Measurements from ENCODE around the gene TMEM156. TPM values are rescaled to one million over a fixed set of nuclear protein-coding genes. Genes with fewer than 3 reads are reported as not detected.
"Not testable (repeated sequence)": the region's sequence is repeated elsewhere in the genome, so short reads cannot be mapped to it uniquely, and the experiment has no call there.

Gene TMEM156
- total RNA-seq, 1 donor from 2014 or later = under 0.01 TPM

DNA sequence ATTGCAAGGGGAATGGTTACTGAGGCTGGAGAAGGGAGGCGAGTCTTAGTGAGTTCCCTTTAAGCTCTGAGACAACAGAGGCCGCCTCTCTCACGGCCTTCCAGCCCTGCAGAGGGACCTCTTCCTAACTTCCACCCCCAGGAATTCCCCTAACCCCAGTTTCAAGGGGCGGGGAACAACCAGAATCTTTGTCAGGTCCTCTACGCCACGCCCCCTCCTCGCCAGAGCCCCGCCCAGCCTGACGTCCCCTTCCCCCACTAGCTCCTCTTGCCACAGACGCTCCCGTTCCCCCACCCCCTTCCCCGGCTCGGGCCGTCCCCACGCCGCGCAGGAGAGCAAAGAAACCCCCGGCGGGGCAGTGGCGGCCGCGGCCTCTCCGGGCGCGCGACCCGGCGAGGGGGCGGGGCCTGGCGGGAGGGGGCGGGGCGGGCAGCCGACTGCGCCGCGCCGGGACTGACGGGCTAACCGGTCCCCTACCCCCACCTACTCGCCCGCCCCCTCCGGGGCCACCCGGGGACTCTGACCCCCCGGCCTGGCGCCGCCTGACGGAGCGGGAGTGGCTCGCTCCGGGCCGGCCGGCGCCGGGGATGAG, 12.3 kb upstream of the TMEM156 start:
- Histone ChIP-seq H3K4me1 (ENCODE audit: control insufficient read depth in 3 of 3, insufficient read depth in 3 of 3, low read length in 3 of 3) (no peaks in the 10 kb centered on the region), H3K4me3 (ENCODE audit: low read length in 3 of 3) (peak overlapping the region; percentile 68 to 74 (median 72)), H3K9me3 (ENCODE audit: control insufficient read depth in 3 of 3, low read length in 3 of 3) (no peaks in the 10 kb centered on the region), H3K36me3 (ENCODE audit: control insufficient read depth in 3 of 3, insufficient read depth in 3 of 3, low read length in 3 of 3) (no peaks in the 10 kb centered on the region), H3K27me3 (ENCODE audit: control insufficient read depth in 3 of 3, insufficient read depth in 3 of 3, low read length in 3 of 3) (no peaks in the 10 kb centered on the region), H3K9ac (ENCODE audit: low read depth in 1 of 3, low read length in 3 of 3) (peak overlapping the region; percentile 60 to 75 (median 63)), H3K27ac (ENCODE audit: low read depth, low read length) (peak overlapping the region; percentile 70)

DNA sequence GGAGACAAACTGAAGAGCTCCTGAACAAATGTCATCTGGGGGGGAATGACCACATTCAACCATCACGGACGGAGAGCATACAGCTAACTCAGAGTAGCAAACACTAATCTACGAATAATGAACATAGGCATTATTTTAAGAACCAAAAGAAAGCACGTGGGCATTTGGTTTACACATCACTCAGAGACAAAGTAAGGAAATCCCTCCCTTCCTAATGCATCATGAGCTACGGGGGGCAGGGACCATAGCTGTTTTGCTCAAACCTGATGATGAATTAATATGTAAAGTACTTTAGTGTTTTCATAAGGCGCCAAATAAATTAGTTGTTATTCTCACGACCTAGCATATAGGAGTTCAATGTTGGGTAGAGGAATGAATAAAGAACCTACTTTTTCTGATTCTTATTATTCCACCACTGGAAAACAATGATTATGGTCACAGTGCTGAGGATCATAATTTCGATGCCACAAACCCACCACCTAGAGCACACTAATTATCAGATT, 11.7 kb upstream of the TMEM156 start:
- Histone ChIP-seq H3K36me3 (ENCODE audit: control insufficient read depth in 3 of 3, insufficient read depth in 3 of 3, low read length in 3 of 3) (no peaks in the 10 kb centered on the region), H3K4me1 (ENCODE audit: control insufficient read depth in 3 of 3, insufficient read depth in 3 of 3, low read length in 3 of 3) (no peaks in the 10 kb centered on the region), H3K9me3 (ENCODE audit: control insufficient read depth in 3 of 3, low read length in 3 of 3) (no peaks in the 10 kb centered on the region), H3K27me3 (ENCODE audit: control insufficient read depth in 3 of 3, insufficient read depth in 3 of 3, low read length in 3 of 3) (no peaks in the 10 kb centered on the region), H3K27ac (ENCODE audit: low read depth, low read length) (peak overlapping the region; percentile 70), H3K4me3 (ENCODE audit: low read length in 3 of 3) (peak overlapping the region; percentile 66 to 73 (median 72)), H3K9ac (ENCODE audit: low read depth in 1 of 3, low read length in 3 of 3) (peak overlapping the region; percentile 60 to 75 (median 63))

DNA sequence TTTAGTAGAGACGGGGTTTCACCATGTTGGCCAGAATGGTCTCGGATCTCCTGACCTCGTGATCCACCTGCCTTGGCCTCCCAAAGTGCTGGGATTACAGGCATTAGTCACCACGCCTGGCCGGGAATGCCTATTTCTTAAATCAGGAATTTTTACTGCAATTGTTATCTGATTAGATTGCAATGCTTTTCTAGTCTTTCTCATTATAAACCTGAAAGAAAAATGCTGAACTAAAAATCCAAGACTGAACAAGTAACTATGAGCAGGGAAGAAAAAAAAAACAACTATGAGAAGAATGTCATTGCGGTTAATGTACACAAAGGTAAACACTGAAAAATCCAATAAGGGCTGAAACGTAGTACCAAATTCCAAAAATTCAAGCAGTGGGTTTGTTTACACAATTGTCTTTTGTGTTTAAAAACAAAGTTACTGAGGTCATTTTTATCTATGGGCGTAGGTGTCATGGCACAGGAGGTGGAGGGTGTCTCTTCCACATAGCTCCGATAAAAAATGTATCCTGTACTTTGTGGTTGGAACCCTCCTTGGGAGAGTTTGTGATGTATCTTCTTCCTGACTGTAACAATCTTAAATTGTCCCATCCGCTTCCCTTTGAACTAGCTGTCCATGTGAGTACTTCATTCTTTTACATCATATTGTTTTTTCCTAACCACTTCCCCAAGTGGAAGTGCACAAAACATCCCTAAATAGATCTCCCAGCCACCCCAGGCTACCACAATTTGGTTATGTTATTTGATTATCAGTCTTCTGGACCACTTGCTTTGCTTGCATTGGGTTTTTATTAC, 11.1 kb upstream of the TMEM156 start:
- Histone ChIP-seq H3K9ac (ENCODE audit: low read depth in 1 of 3, low read length in 3 of 3) (peak overlapping the region in 1 of 3 donors; percentile 22), H3K4me3 (ENCODE audit: low read length in 3 of 3) (peak overlapping the region in 2 of 3 donors; percentile 66 to 72), H3K27ac (ENCODE audit: low read depth, low read length) (peak overlapping the region; percentile 70), H3K36me3 (ENCODE audit: control insufficient read depth in 3 of 3, insufficient read depth in 3 of 3, low read length in 3 of 3) (no peaks in the 10 kb centered on the region), H3K4me1 (ENCODE audit: control insufficient read depth in 3 of 3, insufficient read depth in 3 of 3, low read length in 3 of 3) (no peaks in the 10 kb centered on the region), H3K9me3 (ENCODE audit: control insufficient read depth in 3 of 3, low read length in 3 of 3) (no peaks in the 10 kb centered on the region), H3K27me3 (ENCODE audit: control insufficient read depth in 3 of 3, insufficient read depth in 3 of 3, low read length in 3 of 3) (no peaks in the 10 kb centered on the region)

DNA sequence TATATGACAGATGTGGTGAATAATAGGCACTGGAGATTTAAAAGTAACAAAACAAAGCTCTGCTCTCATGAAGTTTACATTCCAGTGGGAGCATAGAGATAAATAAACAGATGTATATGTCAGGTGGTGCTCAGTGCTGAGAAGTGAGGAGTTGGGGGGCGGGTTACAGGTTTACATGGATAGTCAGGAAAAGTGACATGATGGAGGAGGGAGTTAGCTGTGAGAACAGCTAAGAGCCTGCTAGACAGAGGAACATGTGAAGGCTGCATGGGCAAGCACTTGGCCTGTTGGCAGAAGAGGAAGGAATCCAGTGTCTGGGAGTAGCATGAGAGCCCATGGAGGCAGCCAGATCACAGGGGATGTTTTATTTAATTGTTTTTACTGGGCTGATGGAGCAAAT, 10.2 kb upstream of the TMEM156 start:
- Histone ChIP-seq H3K27me3 (ENCODE audit: control insufficient read depth in 3 of 3, insufficient read depth in 3 of 3, low read length in 3 of 3) (no peaks in the 10 kb centered on the region), H3K4me3 (ENCODE audit: low read length in 3 of 3) (no peak overlapping the region), H3K9ac (ENCODE audit: low read depth in 1 of 3, low read length in 3 of 3) (no peak overlapping the region), H3K36me3 (ENCODE audit: control insufficient read depth in 3 of 3, insufficient read depth in 3 of 3, low read length in 3 of 3) (no peaks in the 10 kb centered on the region), H3K27ac (ENCODE audit: low read depth, low read length) (no peak overlapping the region), H3K9me3 (ENCODE audit: control insufficient read depth in 3 of 3, low read length in 3 of 3) (no peaks in the 10 kb centered on the region), H3K4me1 (ENCODE audit: control insufficient read depth in 3 of 3, insufficient read depth in 3 of 3, low read length in 3 of 3) (no peaks in the 10 kb centered on the region)

DNA sequence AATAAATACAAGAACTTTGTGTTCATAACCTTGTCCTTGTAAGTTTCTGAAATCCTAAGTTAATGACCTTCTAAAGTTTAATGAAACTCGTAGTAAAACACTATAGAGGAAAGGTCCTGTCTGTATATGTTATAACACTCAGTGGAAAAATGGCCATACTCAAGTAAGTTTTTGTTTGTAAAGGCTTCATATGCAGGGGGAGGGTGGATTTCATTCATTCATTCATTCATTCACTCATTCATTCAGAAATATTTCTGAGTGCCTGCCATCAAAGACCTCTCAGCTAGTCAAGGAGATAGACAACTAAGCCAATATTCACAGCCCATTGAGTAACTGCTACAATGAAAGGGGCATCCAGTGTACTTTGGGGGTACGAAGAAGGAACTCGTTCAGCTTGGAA, 6.9 kb upstream of the TMEM156 start:
- H3K36me3 ChIP-seq (ENCODE audit: control insufficient read depth in 3 of 3, insufficient read depth in 3 of 3, low read length in 3 of 3) = no peaks in the 10 kb centered on the region
- H3K27me3 ChIP-seq (ENCODE audit: control insufficient read depth in 3 of 3, insufficient read depth in 3 of 3, low read length in 3 of 3) = no peaks in the 10 kb centered on the region
- H3K9ac ChIP-seq (ENCODE audit: low read depth in 1 of 3, low read length in 3 of 3) = no peak overlapping the region
- H3K9me3 ChIP-seq (ENCODE audit: control insufficient read depth in 3 of 3, low read length in 3 of 3) = no peaks in the 10 kb centered on the region
- H3K4me3 ChIP-seq (ENCODE audit: low read length in 3 of 3) = no peak overlapping the region
- no peaks in the 10 kb centered on the region for H3K4me1 ChIP-seq (ENCODE audit: control insufficient read depth in 3 of 3, insufficient read depth in 3 of 3, low read length in 3 of 3)
- no peak overlapping the region for H3K27ac ChIP-seq (ENCODE audit: low read depth, low read length)

DNA sequence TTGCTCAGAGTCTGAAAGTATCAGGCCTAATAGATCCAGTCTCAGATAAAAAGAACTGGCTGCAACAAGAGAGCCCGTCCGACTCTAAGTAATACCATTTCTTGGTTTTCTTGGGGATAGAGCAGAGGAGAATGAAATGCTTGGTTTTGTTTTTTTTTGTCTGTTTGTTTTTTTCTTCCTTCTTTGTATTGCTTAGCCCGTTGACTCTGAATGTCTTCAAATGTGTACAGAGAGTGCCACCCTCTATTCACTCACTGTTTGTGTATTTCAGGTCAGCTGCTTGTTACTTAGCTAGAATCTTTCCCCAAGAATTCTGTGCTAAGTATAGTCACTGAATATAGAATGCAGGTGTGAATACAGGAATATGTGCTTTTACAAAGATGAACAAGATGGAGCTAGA, 5.7 kb upstream of the TMEM156 start:
- Histone ChIP-seq H3K4me1 (ENCODE audit: control insufficient read depth in 3 of 3, insufficient read depth in 3 of 3, low read length in 3 of 3) (no peaks in the 10 kb centered on the region), H3K4me3 (ENCODE audit: low read length in 3 of 3) (no peak overlapping the region), H3K27me3 (ENCODE audit: control insufficient read depth in 3 of 3, insufficient read depth in 3 of 3, low read length in 3 of 3) (no peaks in the 10 kb centered on the region), H3K9me3 (ENCODE audit: control insufficient read depth in 3 of 3, low read length in 3 of 3) (no peaks in the 10 kb centered on the region), H3K9ac (ENCODE audit: low read depth in 1 of 3, low read length in 3 of 3) (no peak overlapping the region), H3K36me3 (ENCODE audit: control insufficient read depth in 3 of 3, insufficient read depth in 3 of 3, low read length in 3 of 3) (no peaks in the 10 kb centered on the region), H3K27ac (ENCODE audit: low read depth, low read length) (no peak overlapping the region)

DNA sequence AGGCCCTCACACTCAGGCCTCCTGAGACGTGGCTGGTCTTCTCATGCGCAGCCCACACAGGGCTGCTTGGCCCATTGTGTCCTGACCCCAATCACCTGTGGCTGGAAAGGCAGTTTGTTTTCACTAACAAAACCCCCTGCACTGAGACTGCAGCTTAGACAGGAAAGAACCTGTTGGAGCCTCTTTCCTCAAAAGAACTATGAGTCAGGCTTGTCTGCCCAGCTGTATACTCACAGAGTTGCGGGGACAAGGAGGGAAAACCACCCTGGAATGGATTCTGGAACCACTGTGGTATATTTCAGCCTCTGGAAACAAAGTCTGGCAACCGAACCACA, 5.2 kb upstream of the TMEM156 start:
- Histone ChIP-seq H3K4me1 (ENCODE audit: control insufficient read depth in 3 of 3, insufficient read depth in 3 of 3, low read length in 3 of 3) (no peaks in the 10 kb centered on the region), H3K27ac (ENCODE audit: low read depth, low read length) (no peak overlapping the region), H3K27me3 (ENCODE audit: control insufficient read depth in 3 of 3, insufficient read depth in 3 of 3, low read length in 3 of 3) (no peaks in the 10 kb centered on the region), H3K4me3 (ENCODE audit: low read length in 3 of 3) (no peak overlapping the region), H3K9me3 (ENCODE audit: control insufficient read depth in 3 of 3, low read length in 3 of 3) (no peaks in the 10 kb centered on the region), H3K36me3 (ENCODE audit: control insufficient read depth in 3 of 3, insufficient read depth in 3 of 3, low read length in 3 of 3) (no peaks in the 10 kb centered on the region), H3K9ac (ENCODE audit: low read depth in 1 of 3, low read length in 3 of 3) (no peak overlapping the region)

DNA sequence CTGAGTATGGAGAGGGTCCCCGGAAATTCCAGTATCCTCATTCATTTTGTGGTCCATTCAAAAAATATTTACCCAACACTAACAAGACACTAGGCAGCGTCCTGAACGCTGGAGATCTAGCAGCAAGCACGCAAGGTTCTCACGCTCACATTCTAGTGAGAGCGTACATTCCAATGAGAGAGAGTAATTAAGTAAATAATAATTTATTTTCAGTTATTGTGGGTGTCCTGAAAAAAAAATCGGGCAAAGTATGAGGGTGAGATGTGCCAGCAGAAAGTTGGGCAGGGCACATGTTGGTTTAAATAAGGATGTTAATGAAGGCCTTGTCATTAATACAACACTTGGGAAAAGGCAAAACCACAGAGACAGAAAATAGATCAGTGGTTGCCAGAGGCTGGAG, 4.0 kb upstream of the TMEM156 start:
- Histone ChIP-seq H3K9ac (ENCODE audit: low read depth in 1 of 3, low read length in 3 of 3) (no peak overlapping the region), H3K9me3 (ENCODE audit: control insufficient read depth in 3 of 3, low read length in 3 of 3) (no peaks in the 10 kb centered on the region), H3K4me1 (ENCODE audit: control insufficient read depth in 3 of 3, insufficient read depth in 3 of 3, low read length in 3 of 3) (no peaks in the 10 kb centered on the region), H3K36me3 (ENCODE audit: control insufficient read depth in 3 of 3, insufficient read depth in 3 of 3, low read length in 3 of 3) (no peaks in the 10 kb centered on the region), H3K27ac (ENCODE audit: low read depth, low read length) (no peak overlapping the region), H3K27me3 (ENCODE audit: control insufficient read depth in 3 of 3, insufficient read depth in 3 of 3, low read length in 3 of 3) (no peaks in the 10 kb centered on the region), H3K4me3 (ENCODE audit: low read length in 3 of 3) (no peak overlapping the region)

DNA sequence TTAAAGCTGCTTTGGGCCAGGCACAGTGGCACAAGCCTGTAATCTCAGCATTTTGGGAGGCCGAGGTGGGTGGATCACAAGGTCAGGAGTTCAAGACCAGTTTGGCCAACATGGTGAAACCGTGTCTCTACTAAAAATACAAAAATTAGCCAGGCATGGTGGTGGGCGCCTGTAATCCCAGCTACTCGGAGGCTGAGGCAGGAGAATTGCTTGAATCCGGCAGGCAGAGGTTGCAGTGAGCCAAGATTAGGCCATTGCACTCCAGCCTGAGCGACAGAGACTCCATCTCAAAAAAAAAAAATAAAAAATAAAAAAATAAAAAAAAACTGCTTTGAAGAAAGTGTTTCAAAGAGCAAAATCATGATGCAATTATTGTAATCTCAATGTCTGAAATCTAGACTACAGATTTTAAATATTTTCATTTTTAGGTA, 604 bp downstream of the TMEM156 start:
- H3K9ac ChIP-seq (ENCODE audit: low read depth in 1 of 3, low read length in 3 of 3); H3K9me3 ChIP-seq (ENCODE audit: control insufficient read depth in 3 of 3, low read length in 3 of 3); H3K36me3 ChIP-seq (ENCODE audit: control insufficient read depth in 3 of 3, insufficient read depth in 3 of 3, low read length in 3 of 3); H3K4me3 ChIP-seq (ENCODE audit: low read length in 3 of 3); H3K27me3 ChIP-seq (ENCODE audit: control insufficient read depth in 3 of 3, insufficient read depth in 3 of 3, low read length in 3 of 3); H3K4me1 ChIP-seq (ENCODE audit: control insufficient read depth in 3 of 3, insufficient read depth in 3 of 3, low read length in 3 of 3); H3K27ac ChIP-seq (ENCODE audit: low read depth, low read length): not testable (repeated sequence)

DNA sequence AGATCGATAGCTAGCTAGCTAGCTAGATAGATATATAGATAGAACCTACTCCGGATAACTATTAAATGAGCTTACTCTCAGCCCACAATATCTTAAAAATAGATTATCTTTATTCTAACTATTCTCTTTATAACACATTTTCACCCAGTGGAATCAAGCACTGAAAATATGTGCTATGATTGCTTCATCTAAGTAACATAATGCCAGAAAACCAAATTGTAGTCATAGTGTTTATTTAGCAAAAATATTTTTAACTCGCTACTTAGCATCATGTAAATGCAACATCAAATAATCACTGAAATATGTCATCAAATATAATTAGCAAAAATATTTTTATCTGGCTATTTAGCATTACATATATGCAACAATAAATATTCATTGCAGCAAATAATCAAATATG, 1.5 kb downstream of the TMEM156 start:
- H3K4me1 ChIP-seq (ENCODE audit: control insufficient read depth in 3 of 3, insufficient read depth in 3 of 3, low read length in 3 of 3) = no peaks in the 10 kb centered on the region
- no peaks in the 10 kb centered on the region for H3K9me3 ChIP-seq (ENCODE audit: control insufficient read depth in 3 of 3, low read length in 3 of 3)
- no peak overlapping the region for H3K9ac ChIP-seq (ENCODE audit: low read depth in 1 of 3, low read length in 3 of 3)
- no peak overlapping the region for H3K4me3 ChIP-seq (ENCODE audit: low read length in 3 of 3)
- H3K36me3 ChIP-seq (ENCODE audit: control insufficient read depth in 3 of 3, insufficient read depth in 3 of 3, low read length in 3 of 3) = no peaks in the 10 kb centered on the region
- H3K27ac ChIP-seq (ENCODE audit: low read depth, low read length) = no peak overlapping the region
- no peaks in the 10 kb centered on the region for H3K27me3 ChIP-seq (ENCODE audit: control insufficient read depth in 3 of 3, insufficient read depth in 3 of 3, low read length in 3 of 3)

All from skeletal muscle tissue (tissue), 4 donors.